Activated T-cell treated with anti-CD3 and anti-CD28 coated beads, Interleukin-2, amount 50 U/mL, for 24 hours (primary cell): Measurements from ENCODE around the gene RASGRF2.

Experiments used
- DNase-seq: peaks from one replicate; pipeline ENCODE4 v3.0.0-alpha.2; 2020
- H3K27ac Mint-ChIP-seq: 2 replicates; pipeline ENCODE4 v1.8.0; 2020; ENCODE audit warnings: mild to moderate bottlenecking, mixed read lengths
- H3K27me3 Mint-ChIP-seq: 2 replicates; pipeline ENCODE4 v1.8.0; 2020; ENCODE audit warnings: mixed read lengths
- H3K36me3 Mint-ChIP-seq: 2 replicates; pipeline ENCODE4 v1.8.0; 2020; ENCODE audit warnings: low read depth, mixed read lengths
- H3K4me1 Mint-ChIP-seq: 2 replicates; pipeline ENCODE4 v1.8.0; 2020; ENCODE audit warnings: low read depth, mixed read lengths
- H3K4me3 Mint-ChIP-seq: 2 replicates; pipeline ENCODE4 v1.8.0; 2020; ENCODE audit warnings: mild to moderate bottlenecking, moderate library complexity, mixed read lengths
- H3K9me3 Mint-ChIP-seq: 2 replicates; pipeline ENCODE4 v1.8.0; 2020; ENCODE audit warnings: mixed read lengths

The RASGRF2 gene

GRCh38 chr5:81238460-81238859 is 278.3 kb downstream of the RASGRF2 start:
- no peak for DNase-seq
- Mint-ChIP-seq H3K27me3 (no peaks in the 10 kb centered on the region), H3K9me3 (no peaks in the 10 kb centered on the region), H3K4me3 (no peak overlapping the region), H3K36me3 (no peaks in the 10 kb centered on the region), H3K27ac (no peak overlapping the region), H3K4me1 (peaks cover 25% of the 10 kb centered on the region)

- Mint-ChIP-seq H3K4me1 (peaks cover 17% of the 10 kb centered on the region), H3K9me3 (no peaks in the 10 kb centered on the region), H3K36me3 (no peaks in the 10 kb centered on the region), H3K27ac (no peak overlapping the region), H3K4me3 (no peak overlapping the region), H3K27me3 (no peaks in the 10 kb centered on the region)
- DNase-seq, result no peak
Measured at GRCh38 chr5:81239613-81240012, 279.4 kb downstream of the RASGRF2 start.

- no peak overlapping the region for H3K4me3 Mint-ChIP-seq
- H3K4me1 Mint-ChIP-seq, result peaks cover 10% of the 10 kb centered on the region
- no peak overlapping the region for H3K27ac Mint-ChIP-seq
- H3K9me3 Mint-ChIP-seq, result no peaks in the 10 kb centered on the region
- no peaks in the 10 kb centered on the region for H3K27me3 Mint-ChIP-seq
- DNase-seq, result no peak
- no peaks in the 10 kb centered on the region for H3K36me3 Mint-ChIP-seq
Measured at GRCh38 chr5:81241001-81241400, 280.8 kb downstream of the RASGRF2 start.

DNA sequence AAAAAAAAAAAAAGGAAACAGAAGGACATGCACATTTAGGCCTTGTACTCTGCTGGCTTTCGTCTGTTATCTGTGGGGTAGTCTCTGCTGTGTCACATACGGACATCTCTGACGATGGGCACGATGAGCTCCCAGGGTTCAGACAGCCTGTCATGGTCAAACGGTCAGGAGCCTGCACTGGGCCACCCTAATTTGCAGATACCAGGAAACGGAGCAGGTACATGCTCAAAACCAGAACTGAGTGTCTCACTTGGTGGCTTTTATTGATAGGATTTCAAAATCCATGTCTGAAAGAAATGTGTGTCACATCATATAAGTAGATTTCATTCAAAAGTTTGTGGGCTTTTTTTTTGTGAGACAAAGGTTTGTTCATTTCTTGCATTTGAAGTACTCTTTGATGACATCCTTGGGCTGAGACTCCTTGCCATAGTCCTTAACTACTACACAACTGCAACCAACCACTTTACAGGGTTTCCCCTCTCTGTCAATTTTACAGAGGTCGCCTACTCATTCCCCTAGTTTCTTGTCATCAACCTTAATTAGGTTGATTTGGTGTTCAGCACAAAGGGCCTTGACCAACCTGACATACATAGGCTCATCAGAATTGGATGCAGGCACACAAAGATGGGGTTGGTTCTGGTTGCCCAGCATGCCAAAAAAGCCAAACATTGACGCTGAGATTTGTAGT is 281.9 kb downstream of the RASGRF2 start:
- no peaks in the 10 kb centered on the region for H3K9me3 Mint-ChIP-seq
- no peak overlapping the region for H3K4me3 Mint-ChIP-seq
- H3K4me1 Mint-ChIP-seq, result peaks cover 10% of the 10 kb centered on the region
- no peaks in the 10 kb centered on the region for H3K27me3 Mint-ChIP-seq
- no peak for DNase-seq
- no peaks in the 10 kb centered on the region for H3K36me3 Mint-ChIP-seq
- H3K27ac Mint-ChIP-seq, result peak overlapping the region; percentile 49

DNA sequence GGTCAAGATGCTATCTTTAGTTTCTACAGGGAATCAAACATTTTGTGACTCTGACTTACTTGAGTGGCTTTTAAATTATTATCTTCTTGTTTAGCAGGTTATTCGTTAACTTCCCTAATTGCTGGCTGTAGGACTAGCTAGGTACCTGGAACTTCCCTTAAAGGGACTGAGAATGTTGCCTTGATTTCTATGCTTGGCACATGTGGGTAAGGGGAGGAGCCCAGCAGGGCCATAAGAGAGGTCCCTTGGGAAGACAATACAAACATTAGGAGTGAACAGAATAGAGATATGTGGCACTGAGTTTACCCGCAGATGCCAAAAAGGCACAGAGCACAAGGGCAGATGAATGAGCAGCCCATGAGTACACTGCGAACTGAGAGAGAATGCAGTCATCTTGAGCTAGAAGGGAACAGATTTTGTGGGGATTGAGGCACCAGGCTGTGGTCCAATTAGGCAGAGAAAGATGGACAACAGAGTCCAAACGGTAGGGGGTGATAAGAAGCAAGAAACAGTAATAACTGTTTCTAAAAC is 282.8 kb downstream of the RASGRF2 start:
- Mint-ChIP-seq H3K9me3 (no peaks in the 10 kb centered on the region), H3K36me3 (no peaks in the 10 kb centered on the region), H3K27ac (no peak overlapping the region)

GRCh38 chr5:81244451-81244850 is 284.3 kb downstream of the RASGRF2 start:
- Mint-ChIP-seq H3K27me3 (no peaks in the 10 kb centered on the region), H3K27ac (no peak overlapping the region), H3K4me1 (peaks cover 10% of the 10 kb centered on the region), H3K36me3 (no peaks in the 10 kb centered on the region), H3K9me3 (no peaks in the 10 kb centered on the region), H3K4me3 (no peak overlapping the region)
- no peak for DNase-seq

More for the DNA sequence above, 282.8 kb downstream of the RASGRF2 start:
- no peaks in the 10 kb centered on the region for H3K27me3 Mint-ChIP-seq
- no peak for DNase-seq
- peaks cover 10% of the 10 kb centered on the region for H3K4me1 Mint-ChIP-seq
- H3K4me3 Mint-ChIP-seq, result no peak overlapping the region

DNA sequence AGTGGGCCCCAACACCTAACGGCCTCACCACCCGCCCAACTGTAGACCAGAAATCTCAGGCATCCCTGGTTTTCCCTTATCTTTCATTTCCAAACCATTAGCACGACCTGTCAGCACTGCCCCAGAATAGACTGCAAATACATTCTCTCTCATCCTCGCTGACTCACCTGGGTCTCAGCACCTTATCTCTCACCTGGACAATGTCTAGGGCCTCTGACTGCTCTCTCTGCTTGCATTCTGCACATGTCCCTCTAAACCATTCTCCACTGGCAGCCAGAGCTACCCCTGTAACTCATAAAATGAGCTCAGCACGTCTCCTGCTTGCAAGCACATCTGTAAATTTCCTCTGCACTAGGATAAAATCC is 285.7 kb downstream of the RASGRF2 start:
- no peak for DNase-seq
- no peak overlapping the region for H3K4me3 Mint-ChIP-seq
- no peaks in the 10 kb centered on the region for H3K27me3 Mint-ChIP-seq
- H3K4me1 Mint-ChIP-seq, result peaks cover 10% of the 10 kb centered on the region
- peaks cover 3% of the 10 kb centered on the region for H3K36me3 Mint-ChIP-seq
- no peaks in the 10 kb centered on the region for H3K9me3 Mint-ChIP-seq
- no peak overlapping the region for H3K27ac Mint-ChIP-seq

DNA sequence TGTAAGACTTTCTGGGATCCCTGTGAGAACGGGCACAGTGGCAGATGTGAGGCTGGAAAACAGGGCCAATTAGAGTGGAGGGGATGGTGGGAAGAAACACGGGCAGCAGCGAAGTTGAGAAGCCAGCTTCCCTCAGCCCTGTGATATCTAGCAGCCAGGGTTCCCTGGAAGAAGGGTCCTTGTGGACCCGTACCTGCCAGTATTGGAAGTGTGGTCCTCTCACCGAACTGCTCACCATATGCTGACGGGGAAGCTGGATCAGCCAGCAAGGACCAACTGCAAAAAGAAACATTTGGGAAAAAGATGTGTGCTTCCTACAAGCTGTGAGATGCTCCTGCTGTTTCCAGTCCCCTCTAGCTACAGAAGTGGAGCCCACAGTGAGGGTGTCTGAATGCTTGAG is 286.5 kb downstream of the RASGRF2 start:
- Mint-ChIP-seq H3K4me3 (no peak overlapping the region), H3K36me3 (peaks cover 3% of the 10 kb centered on the region), H3K27me3 (no peaks in the 10 kb centered on the region), H3K9me3 (no peaks in the 10 kb centered on the region), H3K4me1 (peaks cover 10% of the 10 kb centered on the region), H3K27ac (no peak overlapping the region)
- DNase-seq, result no peak

DNA sequence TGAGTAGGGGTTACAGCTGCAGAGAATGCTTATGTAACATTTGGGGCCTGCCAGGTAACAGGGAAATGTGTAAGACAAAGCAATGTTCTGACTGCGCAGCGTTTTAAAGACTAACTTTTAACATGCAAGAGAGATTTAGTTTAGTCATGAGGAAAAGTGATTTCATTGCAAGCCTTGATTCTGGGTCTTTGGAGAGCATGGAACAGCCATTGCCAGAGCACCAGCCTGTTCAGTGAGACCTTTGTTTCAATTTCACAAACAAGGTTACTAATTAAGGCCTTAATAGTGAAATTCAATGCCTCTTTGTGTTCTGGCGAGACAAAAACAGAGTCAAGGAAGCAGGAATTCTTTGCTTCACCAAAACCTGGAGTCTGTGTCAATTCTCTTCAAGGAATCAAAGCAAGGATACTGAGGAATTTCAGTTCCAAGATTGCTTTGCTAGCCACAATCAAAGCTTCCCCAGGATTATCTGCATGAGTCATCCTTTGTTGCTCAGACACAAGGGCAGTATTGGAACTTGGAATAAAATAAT is 287.3 kb downstream of the RASGRF2 start:
- Mint-ChIP-seq H3K27ac (no peak overlapping the region), H3K4me1 (peaks cover 2% of the 10 kb centered on the region), H3K27me3 (no peaks in the 10 kb centered on the region), H3K9me3 (no peaks in the 10 kb centered on the region), H3K36me3 (peaks cover 3% of the 10 kb centered on the region), H3K4me3 (no peak overlapping the region)
- DNase-seq, result no peak

DNA sequence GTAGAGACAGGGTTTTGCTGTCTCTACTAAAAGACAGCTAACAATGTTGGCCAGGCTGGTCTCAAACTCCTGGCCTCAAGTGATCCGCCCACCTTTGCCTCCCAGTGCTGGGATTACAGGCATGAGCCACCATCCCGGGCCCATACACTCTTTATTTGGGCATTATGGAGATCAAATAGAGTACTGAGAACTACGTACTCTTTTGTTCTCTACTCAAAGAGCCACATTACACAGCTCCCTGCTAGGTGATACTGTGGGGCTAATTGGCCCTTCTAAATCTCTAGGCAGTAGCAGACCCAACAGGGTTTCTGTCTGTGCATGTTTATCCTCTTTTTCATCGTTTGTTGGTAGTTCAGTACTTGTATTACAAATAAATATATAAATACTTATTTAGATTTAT is 289.1 kb downstream of the RASGRF2 start:
- Mint-ChIP-seq H3K27ac (no peak overlapping the region), H3K4me1 (no peaks in the 10 kb centered on the region), H3K36me3 (peaks cover 3% of the 10 kb centered on the region), H3K4me3 (no peak overlapping the region), H3K27me3 (no peaks in the 10 kb centered on the region), H3K9me3 (no peaks in the 10 kb centered on the region)
- no peak for DNase-seq

GRCh38 chr5:81250004-81250403 is 289.8 kb downstream of the RASGRF2 start:
- no peaks in the 10 kb centered on the region for H3K9me3 Mint-ChIP-seq
- no peaks in the 10 kb centered on the region for H3K27me3 Mint-ChIP-seq
- H3K27ac Mint-ChIP-seq, result no peak overlapping the region
- H3K4me1 Mint-ChIP-seq, result no peaks in the 10 kb centered on the region
- DNase-seq, result no peak
- H3K4me3 Mint-ChIP-seq, result no peak overlapping the region
- H3K36me3 Mint-ChIP-seq, result peaks cover 7% of the 10 kb centered on the region

DNA sequence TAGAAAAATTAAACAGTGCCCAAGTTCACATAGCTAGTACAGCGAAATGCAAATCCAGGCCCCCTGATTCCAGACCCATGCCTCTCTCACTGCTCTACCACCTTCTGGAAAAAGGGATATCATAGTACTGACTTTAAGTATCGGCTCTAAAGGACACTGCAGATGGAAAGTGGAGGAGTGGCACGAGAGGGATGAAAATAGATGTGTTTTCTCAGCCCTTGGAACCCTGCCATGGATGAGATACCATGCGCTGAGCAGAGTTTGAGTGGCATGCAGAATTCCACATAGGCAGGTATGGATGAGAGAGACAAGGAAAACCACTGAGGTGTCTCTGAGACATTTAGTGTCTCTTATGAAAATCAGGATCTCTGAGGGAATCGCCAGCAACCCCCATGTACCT is 291.8 kb downstream of the RASGRF2 start:
- H3K9me3 Mint-ChIP-seq, result no peaks in the 10 kb centered on the region
- no peak overlapping the region for H3K4me3 Mint-ChIP-seq
- H3K4me1 Mint-ChIP-seq, result peaks cover 3% of the 10 kb centered on the region
- DNase-seq, result no peak
- peaks cover 9% of the 10 kb centered on the region for H3K36me3 Mint-ChIP-seq
- no peaks in the 10 kb centered on the region for H3K27me3 Mint-ChIP-seq
- no peak overlapping the region for H3K27ac Mint-ChIP-seq

GRCh38 chr5:81252904-81253303 is 292.7 kb downstream of the RASGRF2 start:
- H3K4me3 Mint-ChIP-seq, result no peak overlapping the region
- H3K27me3 Mint-ChIP-seq, result no peaks in the 10 kb centered on the region
- H3K27ac Mint-ChIP-seq, result no peak overlapping the region
- H3K36me3 Mint-ChIP-seq, result peaks cover 9% of the 10 kb centered on the region
- peaks cover 3% of the 10 kb centered on the region for H3K4me1 Mint-ChIP-seq
- no peaks in the 10 kb centered on the region for H3K9me3 Mint-ChIP-seq
- DNase-seq, result no peak

DNA sequence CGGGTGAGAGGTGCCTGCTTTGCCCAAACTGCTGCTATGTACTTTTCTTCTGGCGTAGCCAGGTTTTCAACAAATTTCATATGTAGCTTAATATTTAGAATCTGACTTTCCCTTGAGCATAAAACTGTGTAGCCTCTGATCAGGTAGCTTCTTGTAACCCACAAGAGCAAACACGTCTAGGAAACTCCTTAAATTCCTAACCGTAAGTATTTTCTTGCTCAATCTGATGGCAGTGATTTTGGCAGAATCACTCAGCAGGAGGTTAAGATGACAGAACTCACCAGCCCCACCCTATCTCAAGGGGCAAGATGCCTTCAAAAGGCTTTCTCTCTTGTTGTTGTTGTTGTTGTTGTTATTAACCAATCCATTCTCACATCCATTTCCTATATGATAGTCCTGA is 293.7 kb downstream of the RASGRF2 start:
- H3K36me3 Mint-ChIP-seq, result peaks cover 12% of the 10 kb centered on the region
- H3K9me3 Mint-ChIP-seq, result no peaks in the 10 kb centered on the region
- H3K27me3 Mint-ChIP-seq, result no peaks in the 10 kb centered on the region
- H3K4me3 Mint-ChIP-seq, result no peak overlapping the region
- peaks cover 3% of the 10 kb centered on the region for H3K4me1 Mint-ChIP-seq
- no peak for DNase-seq
- H3K27ac Mint-ChIP-seq, result no peak overlapping the region

GRCh38 chr5:81254886-81255559 is 294.9 kb downstream of the RASGRF2 start:
- no peak for DNase-seq
- H3K27me3 Mint-ChIP-seq, result no peaks in the 10 kb centered on the region
- H3K4me3 Mint-ChIP-seq, result no peak overlapping the region
- H3K27ac Mint-ChIP-seq, result no peak overlapping the region
- H3K9me3 Mint-ChIP-seq, result peaks cover 4% of the 10 kb centered on the region
- H3K36me3 Mint-ChIP-seq, result peaks cover 20% of the 10 kb centered on the region
- peaks cover 3% of the 10 kb centered on the region for H3K4me1 Mint-ChIP-seq
